NOMO-1 (cell line): Measurements from ENCODE around the gene PHF13.
A peak's percentile ranks its signal among the peaks of the same experiment; 100 is the strongest.

ENCODE experiments used
- DNase-seq, 2 experiments: peaks; one replicate each; lab custom pipeline; 2025; ENCODE audit not compliant: unreplicated experiment in 2 of 2; lab: John Stamatoyannopoulos, UW

PHF13 gene

DNA sequence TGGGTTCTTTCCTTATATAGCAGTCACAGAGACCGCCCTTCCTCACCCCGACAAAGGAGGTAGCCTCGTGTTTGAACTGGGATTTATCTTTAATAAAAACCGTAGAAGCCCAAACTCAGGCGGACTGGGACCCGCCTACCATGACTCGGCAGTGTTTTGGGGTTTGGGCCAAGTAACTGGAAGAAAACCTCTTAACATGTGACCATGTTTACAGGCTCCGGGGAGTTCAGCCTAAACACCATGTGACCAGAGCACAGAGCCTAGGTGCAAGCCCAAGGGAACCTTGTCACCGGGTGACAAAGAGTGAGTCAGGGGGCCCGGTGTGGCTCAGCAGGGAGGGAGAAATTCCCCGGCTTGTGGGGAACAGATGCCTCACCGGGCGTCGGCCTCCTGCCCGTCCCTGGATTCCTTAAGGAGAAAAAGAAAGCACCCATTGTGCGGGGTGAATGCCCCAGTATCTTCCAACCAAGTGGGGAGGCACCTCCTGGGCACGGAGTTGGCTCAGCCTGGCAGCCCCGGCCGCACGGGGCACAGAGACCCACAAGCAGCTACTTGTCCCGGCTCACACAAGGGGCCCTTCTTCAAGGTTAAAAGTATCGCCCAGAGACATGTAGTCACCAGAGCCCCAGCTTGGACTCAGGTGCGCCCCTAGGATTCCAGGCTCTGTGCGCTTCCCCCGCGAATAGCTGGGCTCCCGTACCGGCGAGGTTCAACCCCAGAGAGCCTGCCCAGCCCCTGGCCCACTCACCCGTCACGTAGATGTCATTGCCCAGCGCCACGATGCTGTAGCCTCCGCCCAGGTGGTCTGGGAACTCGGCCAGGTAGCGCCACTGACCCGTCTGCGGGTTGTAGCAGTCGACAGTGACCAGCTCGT, 12.2 kb upstream of the PHF13 start:
- peak; percentile 66 to 75 for DNase-seq

DNA sequence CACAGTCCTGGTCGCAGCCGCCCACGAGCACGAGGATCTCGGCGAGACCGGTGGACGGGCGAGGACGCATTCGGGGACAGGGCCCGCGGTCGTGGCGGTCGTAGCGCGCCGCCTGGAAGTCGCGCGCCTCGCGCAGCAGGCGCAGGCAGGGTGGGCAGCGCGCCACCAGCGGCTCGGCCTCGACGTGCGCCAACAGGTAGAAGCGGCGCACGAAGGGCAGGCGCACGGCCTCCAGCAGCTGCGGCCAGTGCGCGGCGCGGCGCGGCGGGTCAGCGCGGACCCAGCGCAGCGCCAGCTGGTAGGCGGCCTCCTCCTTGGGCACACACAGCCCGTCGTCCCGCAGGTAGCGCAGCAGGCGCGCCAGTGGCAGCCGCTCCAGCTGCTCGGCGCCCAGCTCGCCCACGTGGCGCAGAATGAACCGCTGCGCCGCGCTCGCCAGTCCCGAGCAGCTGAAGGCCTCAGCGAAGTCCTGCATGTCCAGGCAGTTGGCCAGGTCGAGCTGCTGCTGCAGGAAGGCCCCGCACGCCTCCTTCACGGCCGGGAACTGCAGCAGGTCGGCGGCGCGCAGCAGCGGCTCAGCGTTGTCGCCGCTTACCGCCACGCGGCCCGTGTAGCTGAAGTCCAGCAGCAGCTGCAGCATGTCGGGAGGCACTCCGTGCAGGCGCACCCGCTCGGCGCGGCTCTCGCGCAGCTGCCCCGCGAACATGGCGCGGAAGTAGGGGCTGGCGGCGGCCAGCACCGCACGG, 11.4 kb upstream of the PHF13 start:
- DNase-seq: peak; percentile 27 to 82

- DNase-seq: peak; percentile 82 to 93
Measured at GRCh38 chr1:6602669-6603237, 10.8 kb upstream of the PHF13 start, which contains the start of gene KLHL21. Gene KLHL21 (minus strand): TSS chr1:6602869. CDS start chr1:6602817, 52 bp downstream.

DNA sequence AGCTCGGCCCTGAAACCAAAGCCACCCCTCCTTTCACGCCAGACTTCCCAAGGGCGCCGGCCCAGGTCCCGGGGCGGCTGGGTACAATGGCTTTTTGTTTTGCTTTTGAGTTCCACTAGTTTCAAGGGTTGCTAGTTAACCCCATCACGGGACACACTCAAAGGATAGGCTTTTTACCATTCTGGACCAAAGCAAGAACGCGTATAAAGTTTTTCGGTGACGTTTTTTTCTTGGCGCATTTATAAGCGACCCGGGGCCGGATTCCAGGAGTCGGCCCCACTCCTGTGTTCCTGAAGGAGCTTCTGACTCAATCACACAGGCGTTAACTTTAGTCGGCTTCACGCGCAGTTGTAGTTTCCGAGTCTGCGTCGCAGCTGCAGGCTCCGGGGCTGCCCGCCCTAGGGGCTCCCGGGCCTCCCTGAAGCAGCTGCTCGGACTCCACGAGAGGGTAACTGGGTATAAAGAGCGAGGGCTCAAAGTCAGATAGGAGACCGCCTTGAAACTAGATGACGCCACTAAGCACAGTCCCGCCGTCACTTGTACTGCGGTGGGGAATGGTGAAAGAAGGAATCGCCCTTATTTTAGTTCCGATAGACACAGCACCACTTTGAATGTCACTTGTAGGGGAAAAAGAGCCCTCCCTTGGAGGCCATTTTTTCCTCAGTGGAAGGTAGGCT, 10.2 kb upstream of the PHF13 start:
- DNase-seq: peak; percentile 49 to 66

- no peak for DNase-seq
Measured at GRCh38 chr1:6603915-6604558, 9.5 kb upstream of the PHF13 start.

DNA sequence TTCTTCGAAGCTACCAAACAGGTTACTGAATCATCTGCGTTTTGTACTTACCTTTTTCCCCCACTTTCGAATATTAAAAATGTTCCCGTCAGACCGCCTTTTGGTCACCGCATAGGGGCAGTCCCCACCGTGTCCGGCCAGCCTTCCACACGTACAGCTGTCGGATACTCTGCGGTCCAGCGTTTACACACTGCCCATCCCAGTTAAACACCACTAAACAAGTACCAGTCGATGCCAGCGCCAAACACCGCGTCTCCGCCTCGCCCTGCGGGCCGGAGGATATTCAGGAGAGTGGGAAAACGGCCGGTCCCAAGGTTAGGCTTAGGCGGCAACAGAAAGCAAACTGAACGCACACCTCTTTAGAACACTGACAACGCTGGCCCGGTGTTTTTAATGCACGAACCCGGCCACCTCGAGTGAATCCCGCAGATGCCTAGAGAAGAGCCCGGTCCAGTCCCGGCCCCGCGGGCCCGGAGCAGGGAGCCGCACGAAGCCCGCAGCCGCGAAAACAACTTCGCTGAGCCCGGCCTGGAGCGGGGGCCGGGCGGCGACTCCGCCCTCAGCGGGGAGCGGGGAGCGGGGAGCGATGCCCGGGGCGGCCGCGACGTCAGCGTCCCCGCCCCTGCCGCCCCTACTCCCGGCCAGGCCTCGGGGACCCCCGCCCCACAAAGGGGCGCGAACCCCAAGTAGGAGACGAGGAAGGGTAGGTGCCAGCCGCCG, 730 bp upstream of the PHF13 start:
- DNase-seq: peak in 1 of 2 experiments; percentile 56

DNA sequence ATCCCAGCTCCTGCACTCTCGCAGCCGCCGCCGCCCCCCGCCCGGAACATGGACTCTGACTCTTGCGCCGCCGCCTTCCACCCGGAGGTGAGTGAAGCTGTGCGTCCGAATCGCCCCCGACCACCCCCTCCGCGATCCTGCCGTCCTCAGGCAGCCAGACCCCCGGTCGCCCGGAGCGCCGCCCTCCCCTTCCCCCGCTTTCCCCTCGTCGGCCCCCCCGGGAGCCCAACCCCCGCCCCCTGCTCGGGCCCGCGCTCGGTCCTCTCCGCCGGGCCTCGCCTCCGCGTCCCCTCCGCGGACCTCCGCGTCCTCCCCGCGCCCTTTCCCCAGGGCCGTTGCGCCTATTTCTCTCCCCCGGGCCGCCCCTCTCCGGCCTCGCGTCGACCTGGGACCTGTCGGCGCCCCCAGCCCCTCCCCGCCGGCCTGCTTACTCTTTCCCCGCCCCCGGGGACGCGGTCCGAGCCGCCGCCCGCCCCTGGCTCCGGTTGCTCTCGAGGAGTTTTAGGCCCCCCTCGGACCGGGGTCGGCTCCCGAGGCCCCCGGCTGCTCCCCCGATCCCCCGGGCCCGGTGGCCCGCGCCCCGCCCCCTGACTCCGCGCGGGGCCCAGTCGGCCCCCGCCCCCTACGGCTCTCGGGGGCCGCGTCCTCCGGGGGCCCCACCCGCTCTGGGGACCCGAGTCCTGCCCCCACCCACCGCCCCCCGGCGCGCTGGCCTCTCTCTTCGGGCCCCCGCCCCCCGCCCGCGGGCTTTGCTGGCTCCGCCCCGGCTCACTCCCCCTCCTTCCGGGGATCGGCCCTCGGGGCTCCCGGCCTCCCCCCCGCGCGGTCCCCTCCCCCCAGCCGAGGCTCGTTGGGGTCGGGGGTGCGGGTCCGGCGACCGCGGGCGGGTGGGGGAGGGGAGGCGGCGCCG, 743 bp downstream of the PHF13 start:
- no peak for DNase-seq

DNA sequence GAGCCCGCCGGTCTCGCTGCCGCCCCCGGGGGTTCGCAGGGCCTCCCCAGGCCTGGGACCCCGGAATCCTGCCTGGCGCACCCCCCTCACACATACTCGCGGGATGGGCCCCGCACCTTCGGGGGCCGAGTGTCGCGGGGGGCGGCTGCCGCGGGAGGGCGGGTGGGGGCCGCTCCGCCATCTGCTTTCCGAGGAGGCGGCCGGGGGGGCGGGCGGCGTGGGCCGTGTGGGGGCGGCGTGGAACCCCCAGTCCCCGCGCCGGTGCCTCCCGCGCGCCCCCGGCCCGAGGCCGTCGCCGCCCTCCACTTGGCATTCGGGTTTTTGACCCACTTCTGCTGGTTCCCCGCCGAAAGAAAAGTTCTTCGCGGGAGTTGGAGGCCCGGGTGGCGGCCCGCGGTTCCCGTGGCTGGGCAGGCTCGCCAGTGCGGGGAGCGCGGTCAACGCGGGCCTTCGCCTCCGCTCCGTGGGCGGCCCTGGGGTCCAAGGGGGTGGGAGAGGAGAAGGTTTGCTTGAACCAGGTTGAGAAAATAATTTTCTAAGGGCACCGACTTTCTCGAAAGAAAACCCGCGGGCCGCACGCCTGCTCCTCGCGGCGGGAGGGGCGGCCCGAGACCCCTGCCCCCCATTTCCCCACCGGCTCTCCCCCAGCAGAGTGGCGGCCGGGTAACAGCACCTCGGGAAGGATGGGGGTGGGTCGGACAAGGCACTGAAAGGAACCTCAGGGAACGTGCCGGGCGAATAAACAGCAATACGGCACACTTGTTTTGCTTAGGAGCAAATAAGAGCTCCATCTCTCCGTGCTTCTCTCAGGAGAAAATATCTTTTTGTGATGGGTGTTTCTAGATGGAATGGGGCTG, 1.6 kb downstream of the PHF13 start:
- no peak for DNase-seq

- DNase-seq: no peak
Measured at GRCh38 chr1:6619045-6619444, 5.5 kb downstream of the PHF13 start.

DNA sequence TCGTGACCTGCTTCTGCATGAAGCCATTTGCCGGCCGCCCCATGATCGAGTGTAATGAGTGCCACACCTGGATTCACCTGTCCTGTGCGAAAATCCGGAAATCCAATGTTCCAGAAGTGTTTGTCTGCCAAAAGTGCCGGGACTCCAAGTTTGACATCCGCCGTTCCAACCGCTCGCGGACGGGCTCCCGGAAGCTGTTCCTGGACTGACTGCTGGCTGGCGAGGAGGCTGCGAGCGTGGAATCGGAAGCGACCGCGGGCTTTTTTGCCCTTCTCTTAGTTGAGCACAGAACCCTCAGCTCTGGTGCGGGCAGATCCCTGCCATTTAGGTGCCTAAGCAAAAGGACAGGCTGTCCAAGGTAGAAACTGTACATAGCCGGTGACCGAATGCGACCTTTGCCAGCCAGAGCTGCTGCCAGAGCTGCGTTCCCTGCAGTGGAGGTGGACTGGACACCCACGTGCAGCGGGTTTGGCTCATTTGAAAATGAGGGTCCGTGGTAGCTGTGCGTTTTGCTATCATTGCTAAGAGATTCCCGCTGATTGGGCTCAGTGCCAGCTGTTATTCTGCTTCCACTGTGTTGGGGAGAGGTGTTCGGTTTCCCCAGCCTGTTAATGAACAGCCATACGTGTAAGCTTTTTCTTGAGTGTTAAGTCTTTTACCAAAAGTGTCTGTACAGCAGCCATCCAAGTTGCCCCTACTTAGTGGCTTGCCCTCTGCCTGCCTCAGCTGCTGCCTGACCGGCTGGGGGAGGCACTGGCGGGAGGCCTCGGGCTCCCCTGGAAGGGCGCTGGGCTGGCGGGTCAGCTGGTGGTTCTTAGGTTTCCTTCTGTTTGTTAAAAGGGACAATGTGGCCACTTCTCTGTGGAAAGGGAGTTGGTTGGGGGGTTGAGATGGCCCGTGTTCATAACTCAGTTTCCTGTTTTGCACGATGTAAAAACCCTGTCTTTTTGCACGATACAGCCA, 8.2 kb downstream of the PHF13 start:
- no peak for DNase-seq

DNA sequence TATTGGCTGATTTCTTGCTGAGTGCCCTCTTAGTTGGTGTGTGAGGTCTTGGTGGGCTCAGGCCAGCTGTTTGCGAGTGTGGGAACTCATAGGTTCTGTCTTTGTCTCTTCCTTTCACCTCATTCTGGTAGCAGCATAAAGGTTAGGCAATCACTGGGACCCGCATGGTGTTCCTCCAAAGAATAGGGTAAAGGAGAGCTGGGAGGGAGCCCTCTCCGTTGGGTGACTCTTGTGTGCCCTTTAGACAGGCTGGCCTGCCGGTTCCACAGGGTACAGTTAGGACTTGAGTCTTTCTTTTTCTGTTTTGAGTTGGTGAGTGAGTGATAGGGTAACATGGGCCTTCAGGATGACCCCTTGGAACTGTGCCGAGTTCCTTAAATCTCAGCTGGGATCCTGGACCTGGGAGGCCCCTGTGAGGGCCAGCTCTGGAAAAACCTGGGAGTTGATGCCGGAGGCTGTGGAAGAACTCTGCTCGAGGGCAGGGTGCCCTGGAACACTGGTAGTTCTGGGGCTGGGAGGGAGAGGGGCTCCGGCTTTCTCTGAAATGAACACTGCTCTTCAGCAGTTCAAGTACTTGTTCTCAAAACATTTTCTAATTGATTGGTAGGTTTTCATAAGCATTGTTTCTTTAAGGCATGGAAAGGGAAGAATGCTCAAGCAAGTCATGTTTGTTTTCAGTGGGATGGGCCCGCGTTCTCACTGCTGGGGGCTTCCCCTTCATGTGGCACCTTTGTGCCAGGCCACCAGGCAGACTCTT, 9.0 kb downstream of the PHF13 start:
- no peak for DNase-seq

GRCh38 chr1:6623269-6623965, 9.9 kb downstream of the PHF13 start:
- DNase-seq: no peak

GRCh38 chr1:6624710-6625583, 11.4 kb downstream of the PHF13 start, which contains the start of gene THAP3:
Gene THAP3 (plus strand): TSS chr1:6624868. CDS start chr1:6625219, 351 bp downstream.
- DNase-seq: peak; percentile 62 to 71

GRCh38 chr1:6625584-6626149, 12.1 kb downstream of the PHF13 start:
- no peak for DNase-seq
